WTC11 (cell line): ENCODE results near the gene ADAM30. TPM values are rescaled to one million over a fixed set of nuclear protein-coding genes. Genes with fewer than 3 reads are reported as not detected.

Experiments
- ATAC-seq: fragments of 200-7000 bp; cut with Tn5 transposase; 2 replicates; pipeline ENCODE4 v1.10.0; 2021; ENCODE audit warnings: mild to moderate bottlenecking, moderate library complexity
- CTCF ChIA-PET: fragments of 300-600 bp; sonication (Branson Sonifier 250); formaldehyde crosslinking; loops from one replicate; lab custom pipeline; 2021; ENCODE audit warnings: antibody characterized with exemption; lab: Charles Lee
- POLR2A ChIA-PET: fragments of 350-600 bp; sonication (Branson Sonifier 250); formaldehyde crosslinking; loops from one replicate; lab custom pipeline; 2021; ENCODE audit warnings: antibody characterized with exemption; lab: Charles Lee
- DNase-seq: peaks from one replicate; pipeline ENCODE4 v3.0.0; 2021; ENCODE audit warnings: low spot score
- H3K27ac Mint-ChIP-seq: 2 replicates; pipeline ENCODE4 v1.8.0; 2021; ENCODE audit warnings: mixed read lengths
- H3K27me3 Mint-ChIP-seq: 2 replicates; pipeline ENCODE4 v1.8.0; 2021; ENCODE audit warnings: low read depth, mild to moderate bottlenecking, moderate library complexity, mixed read lengths
- H3K36me3 Mint-ChIP-seq: 2 replicates; pipeline ENCODE4 v1.8.0; 2021; ENCODE audit warnings: mixed read lengths
- H3K4me1 Mint-ChIP-seq: 2 replicates; pipeline ENCODE4 v1.8.0; 2022; ENCODE audit warnings: mixed read lengths
- H3K4me3 Mint-ChIP-seq: 2 replicates; pipeline ENCODE4 v1.8.0; 2021; ENCODE audit warnings: mild to moderate bottlenecking, moderate library complexity, mixed read lengths
- H3K9me3 Mint-ChIP-seq: 2 replicates; pipeline ENCODE4 v1.8.0; 2021; ENCODE audit warnings: mixed read lengths
- ATF6 ChIP-seq: sonication (generic); formaldehyde crosslinking; IDR thresholded peaks from 2 replicates; pipeline ENCODE4 v1.8.1; 2023; ENCODE audit warnings: mild to moderate bottlenecking, missing genetic modification reagents
- CDX4 ChIP-seq: fragments of 250-450 bp; sonication (Bioruptor Pico); IDR thresholded peaks from 2 replicates; pipeline ENCODE4 v1.9.0; 2021; ENCODE audit warnings: moderate library complexity, mild to moderate bottlenecking, inconsistent platforms, borderline replicate concordance
- CTCF ChIP-seq: fragments of 200-600 bp; IDR thresholded peaks from 2 replicates; pipeline ENCODE4 v1.8.0; 2022; ENCODE audit warnings: antibody characterized with exemption
- E2F4 ChIP-seq: sonication (generic); formaldehyde crosslinking; IDR thresholded peaks from 2 replicates; pipeline ENCODE4 v1.8.1; 2022; ENCODE audit warnings: low read depth, mild to moderate bottlenecking, moderate library complexity, missing genetic modification reagents, borderline replicate concordance
- E2F5 ChIP-seq: sonication (generic); formaldehyde crosslinking; IDR thresholded peaks from 2 replicates; pipeline ENCODE4 v1.8.1; 2022; ENCODE audit warnings: mild to moderate bottlenecking, moderate library complexity, missing genetic modification reagents
- ELF4 ChIP-seq: sonication (generic); formaldehyde crosslinking; IDR thresholded peaks from 2 replicates; pipeline ENCODE4 v1.8.1; 2022; ENCODE audit warnings: low read depth, mild to moderate bottlenecking, moderate library complexity, missing genetic modification reagents
- EMX1 ChIP-seq: fragments of 250-450 bp; sonication (Bioruptor Pico); IDR thresholded peaks from 2 replicates; pipeline ENCODE4 v1.8.0; 2021; ENCODE audit warnings: mild to moderate bottlenecking
- FOXP1 ChIP-seq: sonication (generic); formaldehyde crosslinking; IDR thresholded peaks from 2 replicates; pipeline ENCODE4 v1.8.0; 2022; ENCODE audit warnings: missing genetic modification reagents, mild to moderate bottlenecking, moderate library complexity, borderline replicate concordance
- HMGXB4 ChIP-seq: sonication (generic); formaldehyde crosslinking; IDR thresholded peaks from 2 replicates; pipeline ENCODE4 v1.8.1; 2023; ENCODE audit warnings: mild to moderate bottlenecking, moderate library complexity, missing genetic modification reagents
- JAZF1 ChIP-seq: fragments of 250-450 bp; sonication (Bioruptor Pico); IDR thresholded peaks from 2 replicates; pipeline ENCODE4 v1.9.0; 2021; ENCODE audit warnings: moderate library complexity, mild to moderate bottlenecking, inconsistent platforms
- MAX ChIP-seq: sonication (generic); formaldehyde crosslinking; IDR thresholded peaks from 2 replicates; pipeline ENCODE4 v1.8.0; 2022; ENCODE audit warnings: mild to moderate bottlenecking, missing genetic modification reagents
- MXD4 ChIP-seq: fragments of 250-450 bp; sonication (Bioruptor Pico); IDR thresholded peaks from 2 replicates; pipeline ENCODE4 v1.8.0; 2021; ENCODE audit warnings: mild to moderate bottlenecking, moderate library complexity, borderline replicate concordance
- NFATC4 ChIP-seq: fragments of 250-450 bp; sonication (Bioruptor Pico); IDR thresholded peaks from 2 replicates; pipeline ENCODE4 v1.9.0; 2021; ENCODE audit warnings: mild to moderate bottlenecking
- NFE2L1 ChIP-seq: sonication (generic); formaldehyde crosslinking; IDR thresholded peaks from 2 replicates; pipeline ENCODE4 v1.8.1; 2023; ENCODE audit warnings: missing genetic modification reagents
- NFYB ChIP-seq: sonication (generic); formaldehyde crosslinking; conservative IDR thresholded peaks from 2 replicates; pipeline ENCODE4 v1.8.0; 2022; ENCODE audit warnings: low read depth, missing genetic modification reagents
- PRRX2 ChIP-seq: fragments of 250-450 bp; sonication (Bioruptor Pico); IDR thresholded peaks from 2 replicates; pipeline ENCODE4 v1.8.0; 2021; ENCODE audit warnings: mild to moderate bottlenecking
- SOX15 ChIP-seq: fragments of 250-450 bp; sonication (Bioruptor Pico); IDR thresholded peaks from 2 replicates; pipeline ENCODE4 v1.9.0; 2021; ENCODE audit warnings: mild to moderate bottlenecking
- TEAD4 ChIP-seq: sonication (generic); formaldehyde crosslinking; IDR thresholded peaks from 2 replicates; pipeline ENCODE4 v1.8.0; 2022; ENCODE audit warnings: mild to moderate bottlenecking, missing genetic modification reagents
- TP53 ChIP-seq: sonication (generic); formaldehyde crosslinking; IDR thresholded peaks from 2 replicates; pipeline ENCODE4 v1.8.1; 2023; ENCODE audit warnings: mild to moderate bottlenecking, missing genetic modification reagents
- ZNF121 ChIP-seq: sonication (generic); formaldehyde crosslinking; IDR thresholded peaks from 2 replicates; pipeline ENCODE4 v1.8.0; 2023; ENCODE audit warnings: missing genetic modification reagents
- total RNA-seq: library from RNA; stranded (reverse); gene quantifications from 3 replicates; pipeline ENCODE4 v1.2.3, GENCODE V29; 2021

The ADAM30 gene
- total RNA-seq, 1 experiment from 2014 or later, result not detected

- TF ChIP-seq CDX4 (CRISPR knock-in tag), result no peak
- TF ChIP-seq PRRX2 (CRISPR knock-in tag), result no peak
- TF ChIP-seq ELF4 (CRISPR knock-in tag), result no peak
- TF ChIP-seq EMX1 (CRISPR knock-in tag), result no peak
- no peak for TF ChIP-seq JAZF1 (CRISPR knock-in tag)
- no peak for TF ChIP-seq E2F4 (CRISPR knock-in tag)
- TF ChIP-seq TP53, result no peak
- no peak for TF ChIP-seq ATF6 (CRISPR knock-in tag)
- TF ChIP-seq HMGXB4 (CRISPR knock-in tag), result no peak
- no peak for TF ChIP-seq NFYB (CRISPR knock-in tag)
- no peak for TF ChIP-seq FOXP1
- no peak for TF ChIP-seq SOX15 (CRISPR knock-in tag)
- no peak for TF ChIP-seq TEAD4 (CRISPR knock-in tag)
Measured at GRCh38 chr1:119914071-119914470, 17.8 kb upstream of the ADAM30 start (continued).

- CTCF ChIA-PET, result no interaction called here
- POLR2A ChIA-PET, result no interaction called here
- Mint-ChIP-seq H3K4me1 (peaks cover 11% of the 10 kb centered on the region), H3K27me3 (no peaks in the 10 kb centered on the region), H3K27ac (no peak overlapping the region), H3K9me3 (no peaks in the 10 kb centered on the region), H3K36me3 (peaks cover 35% of the 10 kb centered on the region), H3K4me3 (no peak overlapping the region)
- DNase-seq (no peak), ATAC-seq (no peak)
- TF ChIP-seq ZNF121 (CRISPR knock-in tag) (no peak), E2F5 (no peak), NFE2L1 (no peak), FOXP1 (no peak), NFATC4 (no peak), MXD4 (CRISPR knock-in tag) (no peak), MAX (no peak), CTCF (no peak)
Measured at GRCh38 chr1:119912963-119913362, 16.6 kb upstream of the ADAM30 start.
